ENCODE measurements around the gene ZNF396. TPM values are rescaled to one million over a fixed set of nuclear protein-coding genes. Genes with fewer than 3 reads are reported as not detected.

Gene ZNF396
- total RNA-seq, 1 donor from 2014 or later, result 0.21 TPM

- Histone ChIP-seq H3K36me3 (no peaks in the 10 kb centered on the region), H3K4me3 (no peak overlapping the region), H3K27me3 (no peaks in the 10 kb centered on the region), H3K4me1 (no peaks in the 10 kb centered on the region), H3K27ac (no peak overlapping the region), H3K9me3 (no peaks in the 10 kb centered on the region)
- intact Hi-C loops (cut with DNase I), result no loop called here
- TF ChIP-seq CTCF (IDR thresholded peaks at IDR 0.05), result no peak
- no peak for DNase-seq (ENCODE audit: low spot score in 2 of 2)
Measured at GRCh38 chr18:35393716-35394115, 16.6 kb upstream of the ZNF396 start.

- no peaks in the 10 kb centered on the region for H3K4me1 ChIP-seq
- H3K4me3 ChIP-seq, result no peak overlapping the region
- H3K27me3 ChIP-seq, result no peaks in the 10 kb centered on the region
- no peak for DNase-seq (ENCODE audit: low spot score in 2 of 2)
- no peak overlapping the region for H3K27ac ChIP-seq
- H3K36me3 ChIP-seq, result no peaks in the 10 kb centered on the region
- H3K9me3 ChIP-seq, result no peaks in the 10 kb centered on the region
- intact Hi-C loops (cut with DNase I), result no loop called here
- no peak for TF ChIP-seq CTCF (IDR thresholded peaks at IDR 0.05)
Measured at GRCh38 chr18:35392375-35392774, 15.2 kb upstream of the ZNF396 start.

- no peak overlapping the region for H3K27ac ChIP-seq
- no peaks in the 10 kb centered on the region for H3K27me3 ChIP-seq
- H3K4me3 ChIP-seq, result no peak overlapping the region
- DNase-seq (ENCODE audit: low spot score in 2 of 2), result no peak
- H3K36me3 ChIP-seq, result no peaks in the 10 kb centered on the region
- intact Hi-C loops (cut with DNase I), result no loop called here
- H3K9me3 ChIP-seq, result no peaks in the 10 kb centered on the region
- H3K4me1 ChIP-seq, result no peaks in the 10 kb centered on the region
- TF ChIP-seq CTCF (IDR thresholded peaks at IDR 0.05), result no peak
Measured at GRCh38 chr18:35390951-35391700, 14.0 kb upstream of the ZNF396 start.

GRCh38 chr18:35389095-35389618, 12.0 kb upstream of the ZNF396 start:
- intact Hi-C loops (cut with DNase I), result loop anchor here (5.0 kb wide), 2 partner anchors 563 to 583 kb away; partner anchors contain the start of gene RMP24
- DNase-seq (ENCODE audit: low spot score in 2 of 2), result no peak
- no peaks in the 10 kb centered on the region for H3K4me1 ChIP-seq
- no peak for TF ChIP-seq CTCF (IDR thresholded peaks at IDR 0.05)
- no peaks in the 10 kb centered on the region for H3K27me3 ChIP-seq
- H3K36me3 ChIP-seq, result no peaks in the 10 kb centered on the region
- H3K27ac ChIP-seq, result peak overlapping the region; percentile 24 to 45
- H3K9me3 ChIP-seq, result no peaks in the 10 kb centered on the region
- H3K4me3 ChIP-seq, result peak overlapping the region in 1 of 2 donors; percentile 34

- intact Hi-C loops (cut with DNase I), result loop anchor here (5.0 kb wide), 2 partner anchors 565 to 585 kb away; partner anchors contain the start of gene RMP24
- H3K27ac ChIP-seq, result no peak overlapping the region
- DNase-seq (ENCODE audit: low spot score in 2 of 2), result no peak
- no peaks in the 10 kb centered on the region for H3K36me3 ChIP-seq
- TF ChIP-seq CTCF (IDR thresholded peaks at IDR 0.05), result no peak
- no peak overlapping the region for H3K4me3 ChIP-seq
- no peaks in the 10 kb centered on the region for H3K27me3 ChIP-seq
- no peaks in the 10 kb centered on the region for H3K9me3 ChIP-seq
- H3K4me1 ChIP-seq, result no peaks in the 10 kb centered on the region
Measured at GRCh38 chr18:35387152-35387571, 10.0 kb upstream of the ZNF396 start.

Data from ascending aorta (tissue), 2 donors.